Nephron progenitor cell (in vitro differentiated cells): ENCODE data around the gene AP3D1.
"Not testable (repeated sequence)": the region's sequence is repeated elsewhere in the genome, so short reads cannot be mapped to it uniquely, and the experiment has no call there.

ENCODE experiments used
- DNase-seq: peaks from one replicate; pipeline ENCODE4 v3.0.0; 2021
- H3K27ac Mint-ChIP-seq: 2 replicates; pipeline ENCODE4 v1.8.0; 2021; ENCODE audit warnings: mild to moderate bottlenecking, moderate library complexity, mixed read lengths
- H3K27me3 Mint-ChIP-seq: 2 replicates; pipeline ENCODE4 v1.8.0; 2021; ENCODE audit warnings: mild to moderate bottlenecking, low read depth, mixed read lengths; ENCODE audit not compliant: poor library complexity
- H3K36me3 Mint-ChIP-seq: 2 replicates; pipeline ENCODE4 v1.8.0; 2021; ENCODE audit warnings: low read depth, mixed read lengths
- H3K4me1 Mint-ChIP-seq: 2 replicates; pipeline ENCODE4 v1.8.0; 2021; ENCODE audit warnings: mixed read lengths
- H3K4me3 Mint-ChIP-seq: 2 replicates; pipeline ENCODE4 v1.8.0; 2021; ENCODE audit warnings: mild to moderate bottlenecking, moderate library complexity, mixed read lengths
- H3K9me3 Mint-ChIP-seq: 2 replicates; pipeline ENCODE4 v1.8.0; 2021; ENCODE audit warnings: mild to moderate bottlenecking, moderate library complexity, mixed read lengths
- CTCF ChIP-seq: fragments of 200-600 bp; sonication (generic); IDR thresholded peaks from 2 replicates; pipeline ENCODE4 v1.5.0; 2021; ENCODE audit warnings: antibody characterized with exemption

Gene AP3D1

GRCh38 chr19:2097886-2098327 lies 53.5 kb downstream of the AP3D1 start:
- H3K27ac Mint-ChIP-seq, result no peak overlapping the region
- no peaks in the 10 kb centered on the region for H3K27me3 Mint-ChIP-seq
- H3K4me3 Mint-ChIP-seq, result no peak overlapping the region
- TF ChIP-seq CTCF, result no peak
- DNase-seq, result no peak
- H3K36me3 Mint-ChIP-seq, result peaks cover 10% of the 10 kb centered on the region
- H3K9me3 Mint-ChIP-seq, result no peaks in the 10 kb centered on the region
- peaks cover 32% of the 10 kb centered on the region for H3K4me1 Mint-ChIP-seq

GRCh38 chr19:2097203-2097885 lies 54.0 kb downstream of the AP3D1 start:
- no peak for TF ChIP-seq CTCF
- Mint-ChIP-seq H3K4me1 (peaks cover 32% of the 10 kb centered on the region), H3K9me3 (no peaks in the 10 kb centered on the region), H3K36me3 (peaks cover 10% of the 10 kb centered on the region), H3K27ac (no peak overlapping the region), H3K27me3 (no peaks in the 10 kb centered on the region), H3K4me3 (peak overlapping the region; percentile 80)
- no peak for DNase-seq

- peaks cover 32% of the 10 kb centered on the region for H3K4me1 Mint-ChIP-seq
- peaks cover 4% of the 10 kb centered on the region for H3K36me3 Mint-ChIP-seq
- H3K4me3 Mint-ChIP-seq, result peak within 1 kb of the TSS; percentile 89
- H3K27ac Mint-ChIP-seq, result peak within 1 kb of the TSS; percentile 96
- no peaks in the 10 kb centered on the region for H3K9me3 Mint-ChIP-seq
- H3K27me3 Mint-ChIP-seq, result no peaks in the 10 kb centered on the region
- DNase-seq, result peak; percentile 100
- TF ChIP-seq CTCF, result peak; percentile 13
Observed at GRCh38 chr19:2096480-2097202, 54.7 kb downstream of the AP3D1 start, which contains the start of gene IZUMO4. Gene IZUMO4, plus strand, starts transcription at chr19:2096915. Its CDS starts 31 bp downstream, at chr19:2096946.

DNA sequence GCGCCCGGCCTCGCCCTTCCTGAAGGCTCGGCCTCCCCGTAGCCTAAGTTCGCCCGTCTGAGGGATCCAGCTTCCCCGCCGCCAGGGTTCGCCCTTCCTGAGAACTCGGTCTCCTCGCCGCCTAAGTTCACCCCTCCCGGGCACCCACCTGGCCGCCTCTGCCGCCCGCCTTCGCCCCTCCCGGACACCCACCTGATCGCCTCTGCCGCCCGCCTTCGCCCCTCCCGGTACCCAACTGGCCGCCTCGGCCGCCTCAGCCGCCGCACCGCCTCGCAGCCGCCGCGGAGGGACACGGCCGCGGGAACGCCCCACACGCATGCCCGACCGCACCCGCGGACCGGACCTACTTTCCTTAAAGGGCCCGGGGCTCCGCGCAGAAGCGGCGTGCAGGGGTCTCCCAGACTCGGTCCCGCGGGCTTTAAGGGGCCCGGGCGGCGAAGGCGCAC lies 55.3 kb downstream of the AP3D1 start, which contains the start of gene MOB3A:
Gene MOB3A (minus strand): TSS at position 293 of the 446 bp plus-strand sequence. CDS start 17,766 bp downstream, outside the sequence.
- peaks cover 34% of the 10 kb centered on the region for H3K4me1 Mint-ChIP-seq
- peak within 1 kb of the TSS; percentile 89 for H3K4me3 Mint-ChIP-seq
- no peaks in the 10 kb centered on the region for H3K9me3 Mint-ChIP-seq
- no peak for DNase-seq
- TF ChIP-seq CTCF, result peak; percentile 15
- H3K27ac Mint-ChIP-seq, result peak within 1 kb of the TSS; percentile 96
- H3K27me3 Mint-ChIP-seq, result no peaks in the 10 kb centered on the region
- H3K36me3 Mint-ChIP-seq, result peaks cover 4% of the 10 kb centered on the region

DNA sequence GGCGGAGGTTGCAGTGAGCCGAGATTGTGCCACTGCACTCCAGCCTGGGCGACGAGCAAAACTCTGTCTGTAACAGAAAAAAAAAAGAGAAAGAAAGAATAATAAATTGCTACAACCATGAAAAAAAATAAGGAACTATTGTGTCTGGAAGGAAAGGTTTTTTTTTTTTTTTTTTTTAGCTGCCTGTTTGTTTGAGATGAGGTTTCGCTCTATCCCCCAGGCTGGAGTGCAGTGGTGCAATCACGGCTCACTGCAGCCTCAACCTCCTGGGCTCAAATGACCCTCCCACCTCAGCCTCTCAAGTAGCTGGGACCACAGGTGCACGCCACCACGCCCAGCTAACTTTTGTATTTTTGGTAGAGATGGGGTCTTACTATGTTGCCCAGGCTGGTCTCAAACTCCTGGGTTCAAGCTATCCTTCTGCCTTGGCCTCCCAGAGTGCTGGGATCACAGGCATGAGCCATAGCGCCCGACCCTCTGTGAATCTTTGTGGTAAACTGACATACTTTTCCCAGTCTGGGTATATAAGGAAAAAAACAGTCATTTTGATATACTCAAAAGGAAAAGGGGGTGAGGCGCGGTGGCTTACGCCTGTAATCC lies 59.3 kb downstream of the AP3D1 start:
- not testable (repeated sequence) for DNase-seq
- peaks cover 62% of the 10 kb centered on the region for H3K4me1 Mint-ChIP-seq

DNA sequence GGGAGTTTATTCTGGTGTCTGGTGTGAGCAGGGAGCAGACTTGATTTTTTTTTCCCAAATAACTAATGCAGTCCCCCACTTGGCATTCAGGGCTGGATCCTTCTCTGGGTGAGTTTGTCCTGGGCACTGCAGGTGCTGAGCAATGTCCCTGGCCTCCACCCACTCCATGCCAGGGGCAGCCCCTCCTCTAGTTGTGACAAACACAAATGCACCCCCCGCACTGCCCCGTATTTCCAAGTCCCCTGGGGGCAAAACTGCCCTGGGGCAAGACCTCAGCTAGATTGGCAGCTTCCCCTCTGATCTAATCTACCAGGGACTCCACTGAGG lies 61.7 kb downstream of the AP3D1 start:
- DNase-seq, result no peak
- Mint-ChIP-seq H3K4me1 (peaks cover 60% of the 10 kb centered on the region), H3K36me3 (peaks cover 5% of the 10 kb centered on the region), H3K9me3 (no peaks in the 10 kb centered on the region), H3K4me3 (no peak overlapping the region), H3K27ac (no peak overlapping the region), H3K27me3 (no peaks in the 10 kb centered on the region)
- TF ChIP-seq CTCF, result no peak

More for the DNA sequence above, 59.3 kb downstream of the AP3D1 start:
- H3K27ac Mint-ChIP-seq, H3K4me3 Mint-ChIP-seq, H3K27me3 Mint-ChIP-seq, H3K9me3 Mint-ChIP-seq, H3K36me3 Mint-ChIP-seq: not testable (repeated sequence)
